Activated naive CD4-positive, alpha-beta T cell treated with anti-CD3 and anti-CD28 coated beads, Interleukin-2, amount 50 U/mL, for 72 hours (primary cell): ENCODE data around the gene IER2. TPM values are rescaled to one million over a fixed set of nuclear protein-coding genes. Genes with fewer than 3 reads are reported as not detected.
"Not testable (repeated sequence)": the region's sequence is repeated elsewhere in the genome, so short reads cannot be mapped to it uniquely, and the experiment has no call there.

Source experiments
- ATAC-seq, 2 donors: fragments of 150-1000 bp; cut with Tn5 transposase; 2 replicates each; pipeline ENCODE4 v1.10.0; 2021; ENCODE audit warnings: mild to moderate bottlenecking in 2 of 2, moderate library complexity in 2 of 2
- DNase-seq, 2 donors: peaks; one replicate each; pipeline ENCODE4 v3.0.0; 2021 to 2022; ENCODE audit warnings: low spot score in 2 of 2
- H3K27ac Mint-ChIP-seq, 2 donors: one replicate each; pipeline ENCODE4 v1.8.0; 2022; ENCODE audit warnings: mild to moderate bottlenecking in 2 of 2, mixed read lengths in 2 of 2
- H3K36me3 Mint-ChIP-seq, 2 donors: one replicate each; pipeline ENCODE4 v1.8.0; 2022; ENCODE audit warnings: mixed read lengths in 2 of 2
- H3K9me3 Mint-ChIP-seq, 2 donors: one replicate each; pipeline ENCODE4 v1.8.0; 2022; ENCODE audit warnings: mixed read lengths in 2 of 2
- total RNA-seq, 2 donors: library from RNA; stranded (reverse); gene quantifications; one replicate each; pipeline ENCODE4 v1.2.3, GENCODE V29; 2022

The IER2 gene
- total RNA-seq, 2 donors from 2014 or later, result 111 to 174 TPM

DNA sequence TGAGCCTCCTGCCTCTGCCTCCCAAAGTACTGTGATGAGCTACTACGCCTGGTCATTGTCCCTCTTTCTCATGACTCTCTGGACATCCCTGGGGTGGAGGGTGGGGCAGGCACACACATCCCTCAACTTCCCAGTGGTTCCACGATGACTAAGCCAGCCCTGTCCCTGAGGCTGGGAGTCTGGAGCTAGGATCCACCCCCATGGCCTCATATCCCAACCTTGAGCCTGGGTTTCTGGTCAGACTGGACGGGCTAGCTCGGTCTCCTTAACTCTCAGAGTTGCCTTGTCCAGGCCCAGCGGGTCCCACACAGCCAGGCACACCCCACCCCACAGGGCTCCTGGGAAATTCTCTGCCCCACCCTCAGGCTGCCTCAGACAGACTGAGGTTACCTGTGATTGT, 19.6 kb downstream of the IER2 start:
- Mint-ChIP-seq H3K27ac (peak overlapping the region in 1 of 2 donors; percentile 44), H3K9me3 (no peaks in the 10 kb centered on the region), H3K36me3 (peaks cover 7 to 15% of the 10 kb centered on the region in 2 donors)
- no peak for DNase-seq
- no peak for ATAC-seq

DNA sequence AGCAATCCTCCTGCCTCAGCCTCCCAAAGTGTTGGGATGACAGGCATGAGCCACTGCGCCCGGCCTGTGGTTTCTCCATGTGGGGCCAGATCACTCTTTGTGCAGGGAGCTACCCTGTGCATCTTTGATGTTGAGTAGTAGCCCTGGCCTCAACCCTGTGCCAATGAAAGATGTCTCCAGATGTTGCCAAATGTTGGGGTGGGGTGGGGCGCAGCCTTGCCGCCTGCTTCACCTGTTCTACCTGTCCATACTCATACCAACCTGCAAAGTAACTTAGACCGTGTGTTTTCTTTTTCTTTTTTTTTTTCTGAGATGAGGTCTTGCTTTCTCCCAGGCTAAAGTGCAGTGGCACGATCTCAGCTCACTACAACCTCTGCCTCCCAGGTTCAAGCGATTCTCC, 20.9 kb downstream of the IER2 start:
- ATAC-seq (no peak), DNase-seq (no peak)
- Mint-ChIP-seq H3K9me3 (no peaks in the 10 kb centered on the region), H3K27ac (peak overlapping the region in 1 of 2 donors; percentile 96), H3K36me3 (peaks cover 7 to 15% of the 10 kb centered on the region in 2 donors)

DNA sequence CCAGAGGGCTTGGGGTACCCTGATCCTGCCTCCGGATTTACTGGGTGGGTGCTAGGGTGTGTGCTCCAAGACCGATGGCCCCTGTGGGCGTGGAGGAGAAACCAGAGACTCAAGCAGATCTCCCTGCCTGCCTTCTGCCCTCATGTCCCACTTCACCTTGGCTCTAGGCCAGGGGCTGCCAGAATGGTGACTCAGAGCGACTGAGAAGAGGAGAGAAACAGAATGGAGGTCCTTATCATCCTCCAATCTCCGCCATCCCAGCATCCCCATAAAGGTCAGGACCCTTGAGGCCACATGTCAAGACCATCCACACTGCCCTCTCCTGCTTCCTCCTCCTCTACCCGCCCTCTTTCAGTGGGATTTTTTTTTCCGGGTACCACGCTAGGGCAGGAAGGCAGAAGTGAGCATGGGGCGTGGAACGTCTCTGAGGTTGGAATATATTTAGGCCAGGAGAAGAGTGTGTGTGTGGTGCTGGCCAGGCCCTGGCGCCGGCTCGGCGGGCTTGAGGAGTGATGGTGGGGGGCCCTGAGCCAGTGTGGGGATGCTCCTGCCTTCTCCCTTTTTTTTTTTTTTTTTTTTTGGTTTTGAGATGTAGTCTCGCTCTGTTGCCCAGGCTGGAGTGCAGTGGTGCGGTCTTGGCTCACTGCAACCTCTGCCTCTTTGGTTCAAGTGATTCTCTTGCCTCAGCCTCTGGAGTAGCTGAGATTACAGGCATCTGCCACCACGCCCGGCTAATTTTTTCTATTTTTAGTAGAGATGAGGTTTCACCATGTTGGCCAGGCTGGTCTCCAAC, 22.3 kb downstream of the IER2 start:
- peak; percentile 79 to 85 for DNase-seq

DNA sequence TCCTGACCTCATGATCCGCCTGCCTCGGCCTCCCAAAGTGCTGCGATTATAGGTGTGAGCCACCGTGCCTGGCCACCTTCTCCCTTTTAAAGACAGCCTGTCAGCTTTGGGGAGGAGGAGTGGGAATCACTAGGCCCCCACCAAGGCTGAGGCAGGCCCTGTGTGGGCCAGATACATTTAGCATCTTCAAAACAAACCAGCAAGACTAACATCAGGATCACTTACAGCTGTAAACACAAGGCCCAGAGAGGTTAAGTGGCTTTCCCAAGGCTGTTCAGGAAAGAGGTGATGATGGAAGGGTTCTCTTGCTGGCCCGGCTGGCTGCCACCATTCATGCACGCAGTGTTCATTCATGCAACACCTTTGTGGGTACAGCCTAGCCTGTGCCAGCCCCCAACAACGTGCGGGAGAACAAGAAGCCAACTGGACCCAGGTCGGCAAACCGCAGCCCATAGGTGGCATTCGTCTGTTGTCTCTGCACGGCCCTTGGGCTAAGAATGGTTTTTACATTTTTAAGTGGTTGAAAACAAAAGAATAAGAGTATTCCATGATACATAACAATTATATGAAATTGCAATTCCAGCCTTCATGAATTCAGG, 23.0 kb downstream of the IER2 start:
- peaks cover 7 to 9% of the 10 kb centered on the region in 2 donors for H3K36me3 Mint-ChIP-seq
- H3K9me3 Mint-ChIP-seq, result no peaks in the 10 kb centered on the region
- no peak for ATAC-seq
- no peak for DNase-seq
- H3K27ac Mint-ChIP-seq, result peak overlapping the region; percentile 95 to 96

More for the DNA sequence above, 22.3 kb downstream of the IER2 start:
- Mint-ChIP-seq H3K27ac (peak overlapping the region; percentile 95 to 96), H3K36me3 (peaks cover 7 to 15% of the 10 kb centered on the region in 2 donors), H3K9me3 (no peaks in the 10 kb centered on the region)
- peak; percentile 25 to 40 for ATAC-seq

DNA sequence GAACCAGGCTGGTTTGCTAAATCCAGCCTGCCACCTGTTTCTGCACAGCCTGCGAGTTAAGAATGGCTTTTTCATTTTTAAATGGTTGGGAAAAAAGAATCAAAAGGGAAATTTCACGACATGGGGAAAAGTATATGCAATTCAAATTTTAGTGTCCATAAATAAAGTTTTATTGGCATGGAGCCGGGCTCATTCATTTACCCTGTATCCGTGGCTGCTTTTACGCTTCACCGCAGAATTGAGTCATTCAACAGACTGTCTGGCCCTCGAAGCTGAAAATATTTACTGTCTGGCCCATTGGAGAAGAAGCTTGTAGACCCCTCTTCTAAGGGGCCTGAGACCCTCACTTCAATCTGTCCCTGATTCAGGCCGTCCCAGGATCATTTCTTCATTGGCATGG, 26.1 kb downstream of the IER2 start:
- H3K36me3 Mint-ChIP-seq, result peaks cover 7 to 9% of the 10 kb centered on the region in 2 donors
- H3K9me3 Mint-ChIP-seq, result no peaks in the 10 kb centered on the region
- ATAC-seq (no peak), DNase-seq (no peak)
- no peak overlapping the region for H3K27ac Mint-ChIP-seq

DNA sequence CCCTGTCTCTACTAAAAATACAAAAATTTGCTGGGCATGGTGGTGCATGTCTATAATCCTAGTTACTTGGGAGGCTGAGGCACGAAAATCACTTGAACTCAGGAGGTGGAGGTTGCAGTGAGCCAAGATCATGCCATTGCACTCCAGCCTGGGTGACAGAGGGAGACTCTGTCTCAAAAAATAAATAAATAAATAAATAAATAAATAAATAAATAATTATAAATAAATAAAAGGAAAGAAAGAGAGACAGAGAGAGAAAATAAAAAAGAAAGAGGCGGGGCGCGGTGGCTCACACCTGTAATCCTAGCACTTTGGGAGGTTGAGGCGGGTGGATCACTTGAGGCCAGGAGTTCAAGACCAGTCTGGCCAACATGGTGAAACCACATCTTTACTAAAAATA, 27.4 kb downstream of the IER2 start:
- not testable (repeated sequence) for H3K27ac Mint-ChIP-seq, H3K9me3 Mint-ChIP-seq, DNase-seq, ATAC-seq, H3K36me3 Mint-ChIP-seq

DNA sequence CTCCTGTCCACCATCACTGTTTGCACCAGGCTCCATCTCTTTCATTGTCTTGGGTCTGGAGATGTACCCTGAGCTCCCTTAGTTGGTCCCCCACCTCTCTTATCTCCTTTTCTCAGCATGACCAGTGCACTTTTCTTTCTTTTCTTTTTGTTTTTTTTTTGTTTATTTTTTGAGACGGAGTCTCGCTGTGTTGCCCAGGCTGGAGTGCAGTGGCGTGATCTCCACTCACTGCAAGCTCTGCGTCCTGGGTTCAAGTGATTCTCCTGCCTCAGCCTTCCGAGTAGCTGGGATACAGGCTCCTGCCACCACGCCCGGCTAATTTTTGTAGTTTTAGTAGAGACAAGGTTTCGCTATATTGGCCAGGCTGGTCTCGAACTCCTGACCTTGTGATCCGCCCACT, 28.1 kb downstream of the IER2 start:
- not testable (repeated sequence) for H3K36me3 Mint-ChIP-seq, DNase-seq, ATAC-seq, H3K9me3 Mint-ChIP-seq, H3K27ac Mint-ChIP-seq

DNA sequence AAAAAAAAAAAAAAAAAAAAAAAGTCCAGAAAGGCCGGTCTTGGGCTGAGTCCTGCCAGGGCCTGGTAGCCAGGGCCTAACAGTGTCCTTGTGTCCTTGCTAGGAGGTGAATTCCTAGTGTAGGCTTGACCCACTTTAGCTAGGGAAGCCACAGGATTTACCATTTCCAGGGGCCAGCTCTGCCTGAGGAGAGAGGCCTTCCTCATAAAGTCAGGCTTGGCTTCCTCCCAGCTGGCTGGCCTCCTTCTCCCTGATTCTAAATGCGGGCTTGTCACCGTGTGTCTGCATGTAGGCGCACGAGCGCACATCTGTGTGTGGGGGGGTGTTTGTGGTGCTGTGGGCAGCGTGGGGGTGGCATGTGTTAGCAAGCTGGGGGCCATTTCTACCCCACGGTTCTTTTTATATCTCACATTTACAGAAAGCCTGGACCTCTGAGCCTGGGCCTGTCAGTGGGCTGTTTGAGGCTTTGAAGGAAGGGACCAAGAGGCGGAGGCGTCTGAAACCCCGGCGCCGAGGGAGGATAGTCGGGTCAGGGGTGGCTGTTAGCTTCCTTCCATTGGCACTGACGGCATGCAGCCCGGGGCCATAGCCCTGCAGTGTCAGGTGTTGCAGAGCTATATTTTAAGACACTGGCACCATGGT, 31.7 kb downstream of the IER2 start:
- DNase-seq, result no peak
- no peaks in the 10 kb centered on the region for H3K36me3 Mint-ChIP-seq

DNA sequence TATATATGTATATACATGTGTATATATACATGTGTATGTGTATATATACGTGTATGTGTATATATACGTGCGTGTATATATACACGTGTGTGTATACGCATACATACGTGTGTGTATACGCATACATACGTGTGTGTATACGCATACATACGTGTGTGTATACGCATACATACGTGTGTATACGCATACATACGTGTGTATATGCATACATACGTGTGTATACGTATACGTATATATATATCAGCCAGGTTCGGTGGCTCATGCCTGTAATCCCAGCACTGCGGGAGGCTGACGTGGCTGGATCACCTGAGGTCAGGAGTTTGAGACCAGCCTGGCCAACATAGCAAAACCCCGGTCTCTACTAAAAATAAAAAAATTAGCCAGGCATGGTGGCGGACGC, 34.7 kb downstream of the IER2 start:
- ATAC-seq, H3K36me3 Mint-ChIP-seq, DNase-seq, H3K9me3 Mint-ChIP-seq, H3K27ac Mint-ChIP-seq: not testable (repeated sequence)

More for the DNA sequence above, 31.7 kb downstream of the IER2 start:
- H3K27ac Mint-ChIP-seq, result peak overlapping the region; percentile 50 to 72
- peak; percentile 49 to 70 for ATAC-seq
- no peaks in the 10 kb centered on the region for H3K9me3 Mint-ChIP-seq

DNA sequence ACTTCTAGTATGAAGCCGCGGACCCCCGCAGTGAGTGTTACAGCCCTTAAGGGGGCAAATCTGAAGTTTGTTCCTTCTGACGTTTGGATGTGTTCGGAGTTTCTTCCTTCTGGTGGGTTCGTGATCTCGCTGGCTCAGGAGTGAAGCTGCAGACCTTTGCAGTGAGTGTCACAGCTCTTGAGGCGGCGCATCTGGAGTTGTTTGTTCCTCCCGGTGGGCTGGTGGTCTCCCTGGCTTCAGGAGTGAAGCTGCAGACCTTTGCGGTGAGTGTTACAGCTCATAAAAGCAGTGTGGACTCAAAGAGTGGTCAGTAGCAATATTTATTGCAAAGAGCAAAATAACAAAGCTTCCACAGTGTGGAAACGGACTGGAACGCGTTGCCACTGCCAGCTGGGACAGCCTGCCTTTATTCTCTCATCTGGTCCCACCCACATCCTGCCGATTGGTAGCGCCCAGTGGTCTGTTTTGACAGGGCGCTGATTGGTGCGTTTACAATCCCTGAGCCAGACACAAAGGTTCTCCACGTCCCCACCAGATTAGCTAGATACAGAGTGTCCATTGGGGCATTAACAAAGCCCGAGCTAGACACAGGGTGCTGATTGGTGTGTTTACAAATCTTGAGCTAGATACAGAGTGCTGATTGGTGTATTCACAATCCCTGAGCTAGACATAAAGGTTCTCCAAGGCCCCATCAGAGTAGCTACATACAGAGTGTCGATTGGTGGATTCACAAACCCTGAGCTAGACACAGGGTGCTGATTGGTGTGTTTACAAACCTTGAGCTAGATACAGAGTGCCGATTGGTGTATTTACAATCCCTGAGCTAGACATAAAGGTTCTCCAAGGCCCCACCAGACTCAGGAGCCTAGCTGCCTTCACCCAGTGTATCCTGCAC, 35.8 kb downstream of the IER2 start:
- DNase-seq, H3K36me3 Mint-ChIP-seq, H3K9me3 Mint-ChIP-seq, ATAC-seq: not testable (repeated sequence)
- H3K27ac Mint-ChIP-seq, result peak overlapping the region in 1 of 2 donors; percentile 3

DNA sequence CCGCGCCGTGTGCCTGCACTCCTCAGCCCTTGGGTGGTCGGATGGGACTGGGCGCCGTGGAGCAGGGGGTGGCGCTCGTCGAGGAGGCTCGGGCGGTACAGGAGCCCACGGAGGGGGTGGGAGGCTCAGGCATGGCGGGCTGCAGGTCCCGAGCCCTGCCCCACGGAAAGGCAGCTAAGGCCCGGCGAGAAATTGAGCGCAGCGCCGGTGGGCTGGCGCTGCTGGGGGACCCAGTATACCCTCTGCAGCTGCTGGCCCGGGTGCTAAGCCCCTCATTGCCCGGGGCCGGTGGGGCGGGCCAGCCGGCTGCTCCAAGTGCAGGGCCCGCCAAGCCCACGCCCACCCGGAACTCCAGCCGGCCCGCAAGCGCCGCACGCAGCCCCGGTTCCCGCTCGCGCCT, 36.5 kb downstream of the IER2 start:
- H3K9me3 Mint-ChIP-seq, DNase-seq, H3K36me3 Mint-ChIP-seq, ATAC-seq: not testable (repeated sequence)
- peak overlapping the region in 1 of 2 donors; percentile 3 for H3K27ac Mint-ChIP-seq

DNA sequence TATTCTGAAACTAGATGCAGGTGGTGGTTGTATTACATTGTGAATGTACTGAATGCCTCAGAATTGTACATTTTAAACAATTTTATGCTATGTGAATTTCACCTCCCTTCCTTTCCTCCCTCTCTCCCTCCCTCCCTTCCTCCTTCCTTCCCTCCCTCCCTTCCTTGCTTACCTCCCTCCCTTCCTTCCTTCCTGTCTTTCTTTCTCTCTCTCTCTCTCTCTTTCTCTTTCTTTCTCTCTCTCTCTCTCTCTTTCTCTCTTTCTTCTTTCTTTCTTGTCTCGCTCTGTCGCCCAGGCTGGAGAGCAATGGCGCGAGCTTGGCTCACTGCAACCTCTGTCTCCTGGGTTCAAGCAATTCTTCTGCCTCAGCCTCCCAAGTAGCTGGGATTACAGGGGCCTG, 37.2 kb downstream of the IER2 start:
- DNase-seq (no peak), ATAC-seq (no peak)
- H3K27ac Mint-ChIP-seq, result peak overlapping the region in 1 of 2 donors; percentile 70
- H3K36me3 Mint-ChIP-seq, result no peaks in the 10 kb centered on the region
- H3K9me3 Mint-ChIP-seq, result no peaks in the 10 kb centered on the region

DNA sequence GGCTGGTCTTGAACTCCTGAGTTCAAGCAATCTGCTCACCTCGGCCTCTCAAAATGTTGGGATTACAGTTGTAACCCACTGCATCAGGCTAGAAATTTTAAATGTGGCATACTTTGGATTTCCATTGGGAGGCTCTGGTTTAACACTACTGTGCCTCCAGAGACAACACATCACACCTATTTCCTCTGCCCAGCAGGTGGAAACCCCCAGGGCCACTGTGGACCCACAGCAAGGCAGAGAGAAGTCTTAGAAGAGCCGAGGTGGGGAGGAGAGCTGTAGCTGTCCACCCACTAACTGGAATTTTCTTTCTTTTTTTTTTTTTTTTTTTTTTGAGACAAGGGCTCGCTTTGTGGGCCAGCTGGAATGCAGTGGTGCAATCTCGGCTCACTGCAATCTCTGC, 39.4 kb downstream of the IER2 start:
- peak overlapping the region in 1 of 2 donors; percentile 64 for H3K27ac Mint-ChIP-seq

DNA sequence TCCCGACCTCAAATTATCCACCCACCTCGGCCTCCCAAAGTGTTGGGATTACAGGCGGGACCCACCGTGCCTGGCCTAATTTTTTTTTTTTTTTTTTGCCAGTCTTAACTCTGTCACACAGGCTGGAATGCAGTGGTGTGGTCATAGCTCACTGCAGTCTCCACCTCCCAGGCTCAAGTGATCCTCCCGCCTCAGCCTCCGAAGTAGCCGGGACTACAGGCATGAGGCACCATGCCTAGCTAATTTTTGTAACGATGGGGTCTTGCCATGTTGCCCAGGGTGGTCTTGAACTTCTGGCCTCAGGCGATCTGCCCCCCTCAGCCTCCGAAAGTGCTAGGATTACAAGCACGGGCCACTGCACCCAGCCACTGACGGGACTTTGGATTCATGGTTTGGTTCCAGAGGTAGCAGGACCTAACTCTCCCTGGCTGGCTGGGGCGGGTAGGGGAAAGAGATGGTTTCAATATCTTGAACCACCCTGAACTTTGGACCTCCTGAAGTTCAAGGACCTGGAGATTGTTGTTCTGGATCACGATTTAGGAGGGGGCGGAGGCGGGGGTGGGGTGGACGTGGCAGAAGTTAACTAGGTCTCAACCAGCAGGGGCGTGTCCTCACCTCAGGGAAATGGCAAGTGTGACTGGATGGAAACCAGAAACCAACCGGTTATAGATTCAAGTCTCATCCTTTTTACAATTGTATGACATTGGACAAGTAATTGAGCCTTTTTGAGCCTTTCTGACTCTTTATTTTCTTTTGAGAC, 40.8 kb downstream of the IER2 start:
- no peak for DNase-seq
- Mint-ChIP-seq H3K9me3 (no peaks in the 10 kb centered on the region), H3K27ac (peak overlapping the region in 1 of 2 donors; percentile 37), H3K36me3 (no peaks in the 10 kb centered on the region)
- peak; percentile 35 to 47 for ATAC-seq

More for the DNA sequence above, 39.4 kb downstream of the IER2 start:
- Mint-ChIP-seq H3K36me3 (no peaks in the 10 kb centered on the region), H3K9me3 (no peaks in the 10 kb centered on the region)
- DNase-seq, result no peak
- ATAC-seq, result no peak

DNA sequence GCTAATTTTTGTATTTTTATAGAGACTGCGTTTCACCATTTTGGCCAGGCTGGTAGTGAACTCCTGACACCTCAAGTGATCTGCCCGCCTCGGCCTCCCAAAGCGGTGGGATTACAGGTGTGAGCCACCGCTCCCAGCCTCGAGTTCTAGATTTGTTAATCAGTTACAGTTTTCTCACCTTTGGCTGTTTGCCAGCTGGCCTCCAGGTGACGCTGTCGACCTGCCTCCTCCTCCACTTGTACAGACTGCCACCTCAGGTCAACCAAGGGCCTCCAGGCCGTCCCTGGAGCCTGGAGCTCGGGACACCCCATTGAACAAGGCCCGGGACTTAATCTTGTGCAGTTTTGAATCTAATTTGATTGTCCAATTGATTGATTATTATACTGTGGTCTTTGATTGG, 45.5 kb downstream of the IER2 start:
- Mint-ChIP-seq H3K36me3 (no peaks in the 10 kb centered on the region), H3K9me3 (no peaks in the 10 kb centered on the region), H3K27ac (no peak overlapping the region)
- ATAC-seq (peak in 1 of 2 donors; percentile 46), DNase-seq (peak in 1 of 2 donors; percentile 41)

DNA sequence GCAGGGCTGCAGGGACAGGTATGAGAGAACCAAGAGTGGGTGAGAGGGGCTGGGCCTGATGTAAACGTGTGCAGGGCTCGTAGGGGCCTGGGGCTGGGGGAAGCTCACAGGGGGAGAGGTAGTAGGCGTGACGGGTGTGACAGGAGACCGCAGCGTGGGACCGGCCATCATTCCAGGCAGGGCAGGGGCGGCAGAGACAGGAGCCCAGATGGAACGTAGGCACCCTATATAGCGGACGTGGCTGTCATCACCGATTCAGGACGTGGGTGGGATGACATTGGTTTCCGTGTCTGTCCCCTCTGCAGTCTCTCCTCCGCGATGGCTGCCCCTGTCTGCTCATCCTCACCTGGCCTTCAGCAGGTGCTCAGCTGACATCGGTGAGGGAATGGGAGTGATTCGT, 48.4 kb downstream of the IER2 start:
- Mint-ChIP-seq H3K36me3 (no peaks in the 10 kb centered on the region), H3K9me3 (no peaks in the 10 kb centered on the region), H3K27ac (no peak overlapping the region)
- DNase-seq, result no peak
- no peak for ATAC-seq
